Upper lobe of left lung (tissue), 6 donors: ENCODE data around the gene HACL1. TPM values are rescaled to one million over a fixed set of nuclear protein-coding genes. Genes with fewer than 3 reads are reported as not detected.

ENCODE experiments used
- ATAC-seq, 2 donors: fragments of 200-7000 bp; cut with Tn5 transposase; one replicate each; pipeline ENCODE4 v1.9.1; 2022; ENCODE audit warnings: mild to moderate bottlenecking in 2 of 2, moderate library complexity in 2 of 2; ENCODE audit not compliant: low FRiP score in 2 of 2
- DNase-seq, 2 donors: peaks; one replicate each; pipeline ENCODE4 v3.0.0-alpha.2; 2019 to 2020
- H3K27ac ChIP-seq, 4 donors: fragments of 200-600 bp; sonication (generic); one replicate each; pipeline ENCODE4 v1.5.1; 2016 to 2019
- H3K27me3 ChIP-seq, 4 donors: fragments of 200-600 bp; sonication (generic); one replicate each; pipeline ENCODE4 v1.5.1; 2017 to 2019
- H3K36me3 ChIP-seq, 4 donors: fragments of 200-600 bp; sonication (generic); one replicate each; pipeline ENCODE4 v1.5.1; 2016 to 2019
- H3K4me1 ChIP-seq, 4 donors: fragments of 200-600 bp; sonication (generic); one replicate each; pipeline ENCODE4 v1.5.1; 2018 to 2019
- H3K4me3 ChIP-seq, 4 donors: fragments of 200-600 bp; sonication (generic); one replicate each; pipeline ENCODE4 v1.5.1; 2017 to 2019; ENCODE audit warnings: mild to moderate bottlenecking in 2 of 4, moderate library complexity in 1 of 4
- H3K9me3 ChIP-seq, 4 donors: fragments of 200-600 bp; sonication (generic); one replicate each; pipeline ENCODE4 v1.5.1; 2018 to 2019
- CTCF ChIP-seq, 6 experiments: fragments of 450-650 bp in 4 of 6; fragments of 200-600 bp in 2 of 6; sonication (generic) in 2 of 6; IDR thresholded peaks; one replicate each; pipeline ENCODE4 v1.5.1; 2016 to 2019; ENCODE audit warnings: antibody characterized with exemption in 6 of 6
- EP300 ChIP-seq, 4 donors: sonication (generic); formaldehyde crosslinking; IDR thresholded peaks; one replicate each; pipeline ENCODE4 v1.5.1; 2017; ENCODE audit warnings: antibody characterized with exemption in 4 of 4, control low read depth in 2 of 4
- POLR2A ChIP-seq, 4 donors: fragments of 450-650 bp; IDR thresholded peaks; one replicate each; pipeline ENCODE4 v1.5.1; 2016 to 2017; ENCODE audit warnings: antibody characterized with exemption in 4 of 4, mild to moderate bottlenecking in 2 of 4
- POLR2AphosphoS5 ChIP-seq, 2 donors: sonication (generic); formaldehyde crosslinking; IDR thresholded peaks; one replicate each; pipeline ENCODE4 v1.5.1; 2017; ENCODE audit warnings: antibody characterized with exemption in 2 of 2
- WGBS, 2 donors: methylation state at CpG; one replicate each; pipeline ENCODE4 v1.1.5; 2017 to 2018; 5-methylcytosine and 5-hydroxymethylcytosine counted together
- total RNA-seq, 6 donors: library from RNA; depleted of rRNA in 4 of 6; stranded (reverse); fragments of >200 nt in 4 of 6; gene quantifications; one replicate each; pipeline versions ENCODE4 v1.1.0 to v1.2.1, GENCODE V29; 2016 to 2021
- donor health status: DM: no; HTN: no; CAD: no; lungs with moderate emphysema.
- donor health status: DM: no; HTN: yes; CAD: no; lungs with severe emphysema.

HACL1 gene
- total RNA-seq, 6 donors from 2014 or later = 12.9 to 32.5 (median 19.6) TPM

GRCh38 chr3:15638193-15638890, 37.0 kb upstream of the HACL1 start:
- H3K27me3 ChIP-seq = no peaks in the 10 kb centered on the region
- ATAC-seq (no peak), DNase-seq (no peak)
- no peaks in the 10 kb centered on the region for H3K9me3 ChIP-seq
- no peak overlapping the region for H3K27ac ChIP-seq
- TF ChIP-seq CTCF (IDR thresholded peaks at IDR 0.05) (no peak), POLR2A (IDR thresholded peaks at IDR 0.05) (no peak), EP300 (IDR thresholded peaks at IDR 0.05) (no peak), POLR2AphosphoS5 (IDR thresholded peaks at IDR 0.05) (no peak)
- H3K4me3 ChIP-seq = no peak overlapping the region
- 84 to 89% methylated on average over 6 of the region's 6 CpGs for WGBS, 2 donors
- H3K4me1 ChIP-seq = peaks cover 12 to 30% (median 22%) of the 10 kb centered on the region in 4 donors
- H3K36me3 ChIP-seq = no peaks in the 10 kb centered on the region

GRCh38 chr3:15637131-15637951, 36.0 kb upstream of the HACL1 start:
- no peaks in the 10 kb centered on the region for H3K36me3 ChIP-seq
- H3K27me3 ChIP-seq = no peaks in the 10 kb centered on the region
- peak overlapping the region; percentile 50 to 70 (median 53) for H3K27ac ChIP-seq
- ATAC-seq (no peak), DNase-seq (no peak)
- WGBS, 2 donors = 72 to 77% methylated on average over 7 of the region's 7 CpGs
- peaks cover 12 to 30% (median 22%) of the 10 kb centered on the region in 4 donors for H3K4me1 ChIP-seq
- H3K9me3 ChIP-seq = no peaks in the 10 kb centered on the region
- no peak for TF ChIP-seq CTCF (IDR thresholded peaks at IDR 0.05)
- TF ChIP-seq POLR2AphosphoS5 (IDR thresholded peaks at IDR 0.05) = no peak
- TF ChIP-seq POLR2A (IDR thresholded peaks at IDR 0.05) = no peak
- H3K4me3 ChIP-seq = no peak overlapping the region

- WGBS, 2 donors = 51 to 58% methylated on average over 14 of the region's 14 CpGs
- H3K4me3 ChIP-seq = peak overlapping the region in 2 of 4 donors; percentile 4 to 12
- H3K36me3 ChIP-seq = no peaks in the 10 kb centered on the region
- peak overlapping the region; percentile 50 to 70 (median 53) for H3K27ac ChIP-seq
- no peaks in the 10 kb centered on the region for H3K27me3 ChIP-seq
- H3K9me3 ChIP-seq = no peaks in the 10 kb centered on the region
- TF ChIP-seq EP300 (IDR thresholded peaks at IDR 0.05) = no peak
- no peak for TF ChIP-seq POLR2A (IDR thresholded peaks at IDR 0.05)
- TF ChIP-seq CTCF (IDR thresholded peaks at IDR 0.05) = peak in 1 of 6 experiments; percentile 20
- TF ChIP-seq POLR2AphosphoS5 (IDR thresholded peaks at IDR 0.05) = peak in 1 of 2 donors; percentile 46
- peak; percentile 37 to 85 for ATAC-seq
- no peak for DNase-seq
- peaks cover 12 to 37% (median 26%) of the 10 kb centered on the region in 4 donors for H3K4me1 ChIP-seq
Observed at GRCh38 chr3:15636028-15636709, 34.8 kb upstream of the HACL1 start.

- H3K4me3 ChIP-seq = no peak overlapping the region
- ATAC-seq (peak in 1 of 2 donors; percentile 74), DNase-seq (no peak)
- H3K27ac ChIP-seq = peak overlapping the region; percentile 50 to 70 (median 53)
- peaks cover 21 to 37% (median 34%) of the 10 kb centered on the region in 4 donors for H3K4me1 ChIP-seq
- H3K9me3 ChIP-seq = no peaks in the 10 kb centered on the region
- 73 to 77% methylated on average over 8 to 13 of the region's 13 CpGs for WGBS, 2 donors
- H3K36me3 ChIP-seq = no peaks in the 10 kb centered on the region
- TF ChIP-seq POLR2AphosphoS5 (IDR thresholded peaks at IDR 0.05) (no peak), CTCF (IDR thresholded peaks at IDR 0.05) (no peak), EP300 (IDR thresholded peaks at IDR 0.05) (no peak), POLR2A (IDR thresholded peaks at IDR 0.05) (no peak)
- H3K27me3 ChIP-seq = no peaks in the 10 kb centered on the region
Observed at GRCh38 chr3:15635121-15635661, 33.8 kb upstream of the HACL1 start.
